HepG2 (cell line): ENCODE results near the gene CHID1. TPM values are rescaled to one million over a fixed set of nuclear protein-coding genes. Genes with fewer than 3 reads are reported as not detected.
A peak's percentile ranks its signal among the peaks of the same experiment; 100 is the strongest.

Experiments
- ATF4 ChIP-seq, 2 experiments: fragments of 450-650 bp in 1 of 2; sonication (generic) in 1 of 2; formaldehyde crosslinking; IDR thresholded peaks; 2 replicates each; pipeline versions ENCODE4 v1.5.0 to v1.8.0; 2020 to 2022; ENCODE audit warnings: mild to moderate bottlenecking in 1 of 2, missing genetic modification reagents in 1 of 2
- ELF1 ChIP-seq: sonication (generic); formaldehyde crosslinking; IDR thresholded peaks from 2 replicates; pipeline ENCODE4 v1.4.0; 2020; ENCODE audit warnings: missing genetic modification reagents
- HNF4A ChIP-seq: sonication (generic); formaldehyde crosslinking; IDR thresholded peaks from 2 replicates; pipeline ENCODE4 v1.4.0; 2020; ENCODE audit warnings: missing genetic modification reagents
- ISL2 ChIP-seq: sonication (generic); formaldehyde crosslinking; IDR thresholded peaks from 2 replicates; pipeline ENCODE4 v1.5.0; 2020; ENCODE audit warnings: missing genetic modification reagents
- NCOA1 ChIP-seq: sonication (generic); formaldehyde crosslinking; IDR thresholded peaks from 2 replicates; pipeline ENCODE4 v1.9.0; 2021; ENCODE audit warnings: missing genetic modification reagents
- PCBP2 ChIP-seq: fragments of 200-400 bp; formaldehyde crosslinking; optimal IDR thresholded peaks from 2 replicates; pipeline ENCODE3; 2018; ENCODE audit warnings: low read length, low read depth; ENCODE audit not compliant: poor library complexity, severe bottlenecking
- PLRG1 ChIP-seq: fragments of 450-650 bp; conservative IDR thresholded peaks from 2 replicates; pipeline ENCODE4 v1.6.1; 2016
- PRPF4 ChIP-seq: fragments of 200-400 bp; formaldehyde crosslinking; IDR thresholded peaks from 2 replicates; pipeline ENCODE4 v1.6.1; 2016; ENCODE audit warnings: low read length, low read depth; ENCODE audit not compliant: poor library complexity, severe bottlenecking
- RAD21 ChIP-seq: fragments of 450-650 bp; formaldehyde crosslinking; IDR thresholded peaks from 2 replicates; pipeline ENCODE4 v1.5.0; 2020; ENCODE audit warnings: mild to moderate bottlenecking
- ZNF251 ChIP-seq: sonication (generic); formaldehyde crosslinking; IDR thresholded peaks from 2 replicates; pipeline ENCODE4 v1.9.0; 2021; ENCODE audit warnings: mild to moderate bottlenecking, missing genetic modification reagents
- ZNF329 ChIP-seq: sonication (generic); formaldehyde crosslinking; IDR thresholded peaks from 2 replicates; pipeline ENCODE4 v1.9.0; 2021; ENCODE audit warnings: low read depth, mild to moderate bottlenecking, missing genetic modification reagents
- ZNF382 ChIP-seq: sonication (generic); formaldehyde crosslinking; IDR thresholded peaks from 2 replicates; pipeline ENCODE4 v1.5.0; 2020; ENCODE audit warnings: missing genetic modification reagents, mild to moderate bottlenecking, borderline replicate concordance
- ZNF432 ChIP-seq: sonication (generic); formaldehyde crosslinking; IDR thresholded peaks from 2 replicates; pipeline ENCODE4 v1.5.0; 2020; ENCODE audit warnings: missing genetic modification reagents, mild to moderate bottlenecking, borderline replicate concordance
- ZNF446 ChIP-seq: sonication (generic); formaldehyde crosslinking; IDR thresholded peaks from 2 replicates; pipeline ENCODE4 v1.5.0; 2020; ENCODE audit warnings: mild to moderate bottlenecking, missing genetic modification reagents
- ZNF468 ChIP-seq: sonication (generic); formaldehyde crosslinking; IDR thresholded peaks from 2 replicates; pipeline ENCODE4 v1.8.0; 2022; ENCODE audit warnings: mild to moderate bottlenecking, moderate library complexity, missing genetic modification reagents
- ZNF550 ChIP-seq: sonication (generic); formaldehyde crosslinking; IDR thresholded peaks from 2 replicates; pipeline ENCODE4 v1.4.0; 2020; ENCODE audit warnings: mild to moderate bottlenecking, missing genetic modification reagents, borderline replicate concordance
- ZNF598 ChIP-seq: sonication (generic); formaldehyde crosslinking; IDR thresholded peaks from 2 replicates; pipeline ENCODE4 v1.5.1; 2020; ENCODE audit warnings: mild to moderate bottlenecking, missing genetic modification reagents, borderline replicate concordance
- ZNF605 ChIP-seq: sonication (generic); formaldehyde crosslinking; IDR thresholded peaks from 2 replicates; pipeline ENCODE4 v1.8.0; 2022; ENCODE audit warnings: mild to moderate bottlenecking, missing genetic modification reagents
- ZNF709 ChIP-seq: sonication (generic); formaldehyde crosslinking; IDR thresholded peaks from 2 replicates; pipeline ENCODE4 v1.5.0; 2020; ENCODE audit warnings: mild to moderate bottlenecking, missing genetic modification reagents
- ZNF710 ChIP-seq: sonication (generic); formaldehyde crosslinking; IDR thresholded peaks from 2 replicates; pipeline ENCODE4 v1.5.0; 2020; ENCODE audit warnings: mild to moderate bottlenecking, missing genetic modification reagents, borderline replicate concordance
- ZNF839 ChIP-seq: sonication (generic); formaldehyde crosslinking; IDR thresholded peaks from 2 replicates; pipeline ENCODE4 v1.4.0; 2020; ENCODE audit warnings: missing genetic modification reagents, mild to moderate bottlenecking, borderline replicate concordance
- polyA plus RNA-seq, 8 experiments: library from polyadenylated mRNA; depleted of rRNA in 3 of 8; stranded (reverse) in 7 of 8; unstranded in 1 of 8; fragments of >200 nt; fragmentation: Illumina TruSeq in 4 of 8; extraction: Trizol in 4 of 8; gene quantifications; 2 replicates each; pipeline versions ENCODE4 v1.2.1 to v1.2.3, GENCODE V29; 2011 to 2016; ENCODE audit warnings: low read depth in 4 of 8, missing spikeins in 1 of 8, mixed read lengths in 1 of 8; ENCODE audit not compliant: insufficient read depth in 1 of 8
- total RNA-seq, 5 experiments: library from RNA; depleted of rRNA; stranded (reverse); fragments of >200 nt; fragmentation: Illumina TruSeq; extraction: Trizol; gene quantifications; 2 replicates each; pipeline ENCODE4 v1.2.3, GENCODE V29; 2016; ENCODE audit warnings: low read depth in 1 of 5

Gene CHID1
- total and polyA plus RNA-seq, 2 of the 13 experiments (the other 11 are each of a cell fraction or from before 2014, with no cell fraction given): 65.1 to 93.6 TPM

- TF ChIP-seq PRPF4 (no peak), ELF1 (CRISPR knock-in tag) (peak; percentile 65; the same call in 1 of the 2 replicates), ZNF446 (CRISPR knock-in tag) (no peak), ZNF839 (CRISPR knock-in tag) (no peak), ZNF432 (CRISPR knock-in tag) (no peak), ZNF251 (CRISPR knock-in tag) (no peak), ZNF710 (no peak; the same call in 1 of the 2 replicates), ZNF709 (CRISPR knock-in tag) (no peak), PLRG1 (no peak), ZNF382 (CRISPR knock-in tag) (no peak), ZNF329 (no peak), RAD21 (CRISPR knock-in tag) (peak; percentile 75), PCBP2 (no peak), HNF4A (CRISPR knock-in tag) (peak; percentile 91), ZNF598 (no peak), ZNF605 (CRISPR knock-in tag) (peak; percentile 39; the same call in 1 of the 2 replicates), NCOA1 (CRISPR knock-in tag) (no peak), ISL2 (CRISPR knock-in tag) (no peak), ZNF468 (CRISPR knock-in tag) (no peak), ZNF550 (CRISPR knock-in tag) (no peak), ATF4 (CRISPR knock-in tag; IDR thresholded peaks at IDR 0.05) (no peak)
Measured at GRCh38 chr11:838441-839279, 72.0 kb downstream of the CHID1 start (continued).
